ENCODE measurements around the gene SRRM1.
"Not testable (repeated sequence)": the region's sequence is repeated elsewhere in the genome, so short reads cannot be mapped to it uniquely, and the experiment has no call there.

SRRM1 gene

DNA sequence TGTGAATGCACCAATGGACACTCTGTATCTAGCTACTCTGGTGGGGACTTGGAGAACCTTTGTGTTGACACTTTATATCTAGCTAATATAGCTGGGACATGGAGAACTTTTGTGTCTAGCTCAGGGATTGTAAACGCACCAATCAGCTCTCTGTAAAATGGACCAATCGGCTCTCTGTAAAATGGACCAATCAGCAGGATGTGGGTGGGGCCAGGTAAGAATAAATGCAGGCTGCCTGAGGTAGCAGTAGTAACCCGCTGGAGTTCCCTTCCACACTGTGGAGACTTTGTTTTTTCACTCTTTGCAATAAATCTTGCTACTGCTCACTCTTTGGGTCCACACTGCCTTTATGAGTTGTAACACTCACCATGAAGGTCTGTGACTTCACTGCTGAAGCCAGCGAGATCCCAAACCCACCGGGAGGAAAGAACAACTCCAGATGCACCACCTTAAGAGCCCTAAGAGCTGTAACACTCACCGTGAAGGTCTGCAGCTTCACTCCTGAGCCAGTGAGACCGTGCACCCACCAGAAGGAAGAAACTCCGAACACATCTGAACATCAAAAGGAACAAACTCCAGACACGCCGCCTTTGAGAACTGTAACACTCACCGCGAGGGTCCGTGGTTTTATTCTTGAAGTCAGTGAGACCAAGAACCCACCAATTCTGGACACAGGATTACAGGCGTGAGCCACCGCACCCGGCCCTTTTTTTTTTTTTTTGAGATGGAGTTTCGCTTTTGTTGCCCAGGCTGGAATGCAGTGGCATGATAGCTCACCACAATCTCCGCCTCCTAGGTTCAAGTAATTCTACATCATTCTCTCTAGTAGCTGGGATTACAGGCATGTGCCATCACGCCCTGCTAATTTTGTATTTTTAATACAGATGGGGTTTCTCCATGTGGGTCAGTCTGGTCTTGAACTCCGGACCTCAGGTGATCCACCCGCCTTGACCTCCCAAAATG lies 79.3 kb downstream of the SRRM1 start:
- not testable (repeated sequence) for DNase-seq (ENCODE audit: low spot score)
